ENCODE measurements around the gene NOTCH1.

The NOTCH1 gene

GRCh38 chr9:136546697-136547501 lies 1.1 kb upstream of the NOTCH1 start:
- peak in 1 of 4 experiments; percentile 48 for DNase-seq (ENCODE audit: low read depth in 4 of 4, low spot score in 1 of 4)

- DNase-seq (ENCODE audit: low read depth in 4 of 4, low spot score in 1 of 4), result no peak
Observed at GRCh38 chr9:136545692-136545964, 220 bp downstream of the NOTCH1 start.

GRCh38 chr9:136544964-136545691 lies 720 bp downstream of the NOTCH1 start:
- peak in 1 of 4 experiments; percentile 65 for DNase-seq (ENCODE audit: low read depth in 4 of 4, low spot score in 1 of 4)

- DNase-seq (ENCODE audit: low read depth in 4 of 4, low spot score in 1 of 4), result peak in 1 of 4 experiments; percentile 66
Observed at GRCh38 chr9:136544548-136544963, 1.3 kb downstream of the NOTCH1 start.

- DNase-seq (ENCODE audit: low read depth in 4 of 4, low spot score in 1 of 4), result no peak
Observed at GRCh38 chr9:136543830-136544547, 1.9 kb downstream of the NOTCH1 start.

GRCh38 chr9:136543280-136543679 lies 2.6 kb downstream of the NOTCH1 start:
- no peak for DNase-seq (ENCODE audit: low read depth in 4 of 4, low spot score in 1 of 4)

GRCh38 chr9:136542241-136543040 lies 3.4 kb downstream of the NOTCH1 start:
- DNase-seq (ENCODE audit: low read depth in 4 of 4, low spot score in 1 of 4), result no peak

GRCh38 chr9:136541709-136542108 lies 4.1 kb downstream of the NOTCH1 start:
- no peak for DNase-seq (ENCODE audit: low read depth in 4 of 4, low spot score in 1 of 4)

- DNase-seq (ENCODE audit: low read depth in 4 of 4, low spot score in 1 of 4), result no peak
Observed at GRCh38 chr9:136541179-136541578, 4.7 kb downstream of the NOTCH1 start.

GRCh38 chr9:136539427-136540421 lies 6.1 kb downstream of the NOTCH1 start:
- DNase-seq (ENCODE audit: low read depth in 4 of 4, low spot score in 1 of 4), result peak; percentile 75 to 98 (median 82)

- DNase-seq (ENCODE audit: low read depth in 4 of 4, low spot score in 1 of 4), result peak in 3 of 4 experiments; percentile 50 to 69 (median 61)
Observed at GRCh38 chr9:136538599-136539426, 7.0 kb downstream of the NOTCH1 start.

GRCh38 chr9:136537896-136538598 lies 7.8 kb downstream of the NOTCH1 start:
- DNase-seq (ENCODE audit: low read depth in 4 of 4, low spot score in 1 of 4), result no peak

GRCh38 chr9:136537411-136537810 lies 8.4 kb downstream of the NOTCH1 start:
- no peak for DNase-seq (ENCODE audit: low read depth in 4 of 4, low spot score in 1 of 4)

GRCh38 chr9:136536721-136537241 lies 9.1 kb downstream of the NOTCH1 start:
- no peak for DNase-seq (ENCODE audit: low read depth in 4 of 4, low spot score in 1 of 4)

- DNase-seq (ENCODE audit: low read depth in 4 of 4, low spot score in 1 of 4), result no peak
Observed at GRCh38 chr9:136536051-136536720, 9.7 kb downstream of the NOTCH1 start.

- DNase-seq (ENCODE audit: low read depth in 4 of 4, low spot score in 1 of 4), result no peak
Observed at GRCh38 chr9:136535070-136535469, 10.8 kb downstream of the NOTCH1 start.

GRCh38 chr9:136534366-136534765 lies 11.5 kb downstream of the NOTCH1 start:
- no peak for DNase-seq (ENCODE audit: low read depth in 4 of 4, low spot score in 1 of 4)

- peak in 2 of 4 experiments; percentile 70 to 78 for DNase-seq (ENCODE audit: low read depth in 4 of 4, low spot score in 1 of 4)
Observed at GRCh38 chr9:136533775-136534157, 12.1 kb downstream of the NOTCH1 start.

Measured in stimulated activated CD4-positive, alpha-beta T cell treated with anti-CD3 and anti-CD28 coated beads, Interleukin-1b, Interleukin-23, amount 100 ng/mL, for 24 hours (primary cell).